Suprapubic skin (tissue), 3 donors: ENCODE measurements around the gene EIF2A.

Experiments
- CTCF ChIP-seq, 2 donors: fragments of 200-600 bp in 1 of 2; fragments of 450-650 bp in 1 of 2; sonication (generic) in 1 of 2; IDR thresholded peaks; one replicate each; pipeline ENCODE4 v1.5.1; 2016 to 2019; ENCODE audit warnings: antibody characterized with exemption in 2 of 2, mild to moderate bottlenecking in 1 of 2, moderate library complexity in 1 of 2
- POLR2AphosphoS5 ChIP-seq, 3 donors: sonication (generic); formaldehyde crosslinking; IDR thresholded peaks; one replicate each; pipeline ENCODE4 v1.6.1; 2017; ENCODE audit warnings: antibody characterized with exemption in 3 of 3

DNA sequence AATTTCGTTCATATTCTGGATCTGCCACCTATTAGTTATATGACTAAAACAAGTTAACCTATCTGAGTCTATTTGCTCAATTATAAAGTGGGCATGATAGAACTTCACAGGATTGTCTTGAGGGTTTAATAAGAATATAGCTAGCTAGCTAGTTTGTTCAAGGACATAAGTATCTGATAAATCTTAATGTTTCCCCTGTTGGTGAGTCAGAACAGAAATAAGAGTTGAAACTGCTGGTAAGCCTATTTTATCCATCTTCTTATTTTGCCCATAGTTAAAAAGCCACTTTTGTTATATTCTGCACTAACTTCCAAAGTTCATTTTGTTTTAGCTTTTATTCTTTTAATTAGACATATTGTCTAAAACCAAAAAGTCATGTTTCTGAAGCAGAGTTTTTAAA, 65.9 kb downstream of the EIF2A start:
- TF ChIP-seq CTCF (IDR thresholded peaks at IDR 0.05) (no peak), POLR2AphosphoS5 (IDR thresholded peaks at IDR 0.05) (no peak)
